ENCODE results near the gene PHYHD1. TPM values are rescaled to one million over a fixed set of nuclear protein-coding genes. Genes with fewer than 3 reads are reported as not detected.

Gene PHYHD1
- total and polyA plus RNA-seq, 2 donors (not counting 3 experiments of a cell fraction or from before 2014, with no cell fraction given), result 1.1 to 1.8 TPM

GRCh38 chr9:128892221-128892921 is 28.4 kb upstream of the PHYHD1 start:
- BruUV-seq (replicated peaks), result no TSS peak
- Histone ChIP-seq H3K27ac (ENCODE audit: insufficient read depth, low read depth, low read length) (peak overlapping the region; percentile 75), H4K20me1 (replicated peaks; ENCODE audit: control insufficient read depth, extremely low read depth, insufficient read depth, low read length) (no peaks in the 10 kb centered on the region), H3K79me2 (ENCODE audit: control insufficient read depth, insufficient read depth, low read length) (peaks cover 85% of the 10 kb centered on the region), H3K4me1 (ENCODE audit: control insufficient read depth, extremely low read depth, insufficient read depth, low read length) (peaks cover 35% of the 10 kb centered on the region), H3K9ac (replicated peaks; ENCODE audit: extremely low read depth, insufficient read depth, low read length) (peak overlapping the region; percentile 31), H3K9me3 (replicated peaks; ENCODE audit: control insufficient read depth, insufficient read depth, low read length) (no peaks in the 10 kb centered on the region), H2AFZ (ENCODE audit: low read depth, low read length) (no peak overlapping the region), H3K27me3 (ENCODE audit: control insufficient read depth in 2 of 2, insufficient read depth in 2 of 2, low read length in 2 of 2) (no peaks in the 10 kb centered on the region), H3K9me1 (replicated peaks; ENCODE audit: control insufficient read depth, extremely low read depth, insufficient read depth, low read length) (no peaks in the 10 kb centered on the region), H3K4me3 (replicated peaks in 1 of 3; ENCODE audit: insufficient read depth in 1 of 3, low read depth in 1 of 3, low read length in 3 of 3) (no peak overlapping the region), H3K4me2 (ENCODE audit: insufficient read depth, low read length) (no peak overlapping the region), H3K36me3 (ENCODE audit: control insufficient read depth in 2 of 2, extremely low read depth in 1 of 2, insufficient read depth in 2 of 2, low read length in 2 of 2) (peaks cover 10 to 34% of the 10 kb centered on the region in 2 experiments)
- TF ChIP-seq JUN (IDR thresholded peaks at IDR 0.05; ENCODE audit: borderline replicate concordance, insufficient read depth, insufficient read length, low read depth) (peak; percentile 25), EZH2 (IDR thresholded peaks at IDR 0.05; ENCODE audit: borderline replicate concordance, low read depth, low read length, severe bottlenecking) (no peak), CTCF (IDR thresholded peaks at IDR 0.05; ENCODE audit: extremely low read depth in 1 of 2, insufficient read depth in 1 of 2, low read depth in 1 of 2, low read length in 2 of 2) (no peak), FOS (IDR thresholded peaks at IDR 0.05; ENCODE audit: borderline replicate concordance, insufficient read depth, low read length) (peak; percentile 95), MYC (IDR thresholded peaks at IDR 0.05; ENCODE audit: low read depth, low read length) (no peak), POLR2A (IDR thresholded peaks at IDR 0.05; ENCODE audit: low read depth, low read length) (no peak), POLR2AphosphoS5 (IDR thresholded peaks at IDR 0.05; ENCODE audit: insufficient read depth, low read depth, low read length) (peak; percentile 79), MAX (IDR thresholded peaks at IDR 0.05; ENCODE audit: insufficient read depth, insufficient read length) (peak; percentile 36), GATA2 (IDR thresholded peaks at IDR 0.05; ENCODE audit: insufficient read depth, insufficient read length, low read depth, low read length) (no peak)
- POLR2A ChIA-PET, result interaction anchor here (1.1 kb wide), 1 partner anchor 20 kb away, joined by 3 read pairs; no protein-coding TSS in a partner anchor
- FAIRE-seq (peak; percentile 69), DNase-seq (ENCODE audit: low read depth, low spot score) (peak; percentile 82)
- intact Hi-C loops (cut with micrococcal nuclease), result loop anchor here (1.0 kb wide), 1 partner anchor 19 kb away; no protein-coding TSS in a partner anchor
- CTCF ChIA-PET, result interaction anchor here (1.4 to 1.9 kb wide), 3 partner anchors 19 to 33 kb away, joined by 3 to 7 read pairs (median 3); no protein-coding TSS in a partner anchor
- dilution Hi-C loops (cut with MboI; ENCODE audit: extremely low pct_ligation_motif_present, low sequenced_read_pairs), result no loop called here
